ENCODE results near the gene SMAD6. TPM values are rescaled to one million over a fixed set of nuclear protein-coding genes. Genes with fewer than 3 reads are reported as not detected.

The SMAD6 gene
- total RNA-seq, 2 donors from 2014 or later = 9.4 to 22.0 TPM

- Histone ChIP-seq H3K9ac (ENCODE audit: low read depth in 2 of 2, low read length in 2 of 2) (no peak overlapping the region), H3K4me1 (no peaks in the 10 kb centered on the region), H3K27ac (no peak overlapping the region), H3K36me3 (no peaks in the 10 kb centered on the region), H3K27me3 (no peaks in the 10 kb centered on the region), H3K9me3 (no peaks in the 10 kb centered on the region), H3K4me3 (no peak overlapping the region)
- intact Hi-C loops (cut with DNase I) = no loop called here
- no peak for DNase-seq
- TF ChIP-seq, protein P1, sequence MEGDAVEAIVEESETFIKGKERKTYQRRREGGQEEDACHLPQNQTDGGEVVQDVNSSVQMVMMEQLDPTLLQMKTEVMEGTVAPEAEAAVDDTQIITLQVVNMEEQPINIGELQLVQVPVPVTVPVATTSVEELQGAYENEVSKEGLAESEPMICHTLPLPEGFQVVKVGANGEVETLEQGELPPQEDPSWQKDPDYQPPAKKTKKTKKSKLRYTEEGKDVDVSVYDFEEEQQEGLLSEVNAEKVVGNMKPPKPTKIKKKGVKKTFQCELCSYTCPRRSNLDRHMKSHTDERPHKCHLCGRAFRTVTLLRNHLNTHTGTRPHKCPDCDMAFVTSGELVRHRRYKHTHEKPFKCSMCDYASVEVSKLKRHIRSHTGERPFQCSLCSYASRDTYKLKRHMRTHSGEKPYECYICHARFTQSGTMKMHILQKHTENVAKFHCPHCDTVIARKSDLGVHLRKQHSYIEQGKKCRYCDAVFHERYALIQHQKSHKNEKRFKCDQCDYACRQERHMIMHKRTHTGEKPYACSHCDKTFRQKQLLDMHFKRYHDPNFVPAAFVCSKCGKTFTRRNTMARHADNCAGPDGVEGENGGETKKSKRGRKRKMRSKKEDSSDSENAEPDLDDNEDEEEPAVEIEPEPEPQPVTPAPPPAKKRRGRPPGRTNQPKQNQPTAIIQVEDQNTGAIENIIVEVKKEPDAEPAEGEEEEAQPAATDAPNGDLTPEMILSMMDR (IDR thresholded peaks at IDR 0.05) = no peak
Measured at GRCh38 chr15:66658855-66659254, 43.2 kb upstream of the SMAD6 start.

DNA sequence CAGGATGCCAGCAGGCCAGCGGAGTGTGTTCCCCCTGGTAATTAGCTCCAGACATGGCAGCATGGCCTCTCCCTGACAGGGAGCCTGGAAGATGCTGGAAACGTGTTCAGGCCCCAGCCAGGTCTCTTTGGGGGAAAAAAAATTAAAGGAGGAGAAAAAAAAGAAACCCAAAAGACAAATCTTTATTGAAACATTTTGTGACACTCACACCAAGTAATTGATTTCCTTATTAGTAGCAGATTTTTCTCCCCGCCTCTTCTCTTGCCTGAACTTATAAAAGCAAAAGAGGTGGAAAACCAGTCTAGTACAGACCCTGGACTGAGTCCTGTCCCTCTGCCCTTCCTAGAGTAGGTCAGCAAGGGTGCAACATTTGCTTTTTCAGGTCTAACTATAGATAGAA lies 42.7 kb upstream of the SMAD6 start:
- TF ChIP-seq, protein P1 (IDR thresholded peaks at IDR 0.05) = no peak
- intact Hi-C loops (cut with DNase I) = no loop called here
- no peaks in the 10 kb centered on the region for H3K27me3 ChIP-seq
- no peaks in the 10 kb centered on the region for H3K9me3 ChIP-seq
- H3K9ac ChIP-seq (ENCODE audit: low read depth in 2 of 2, low read length in 2 of 2) = no peak overlapping the region
- DNase-seq = no peak
- H3K36me3 ChIP-seq = no peaks in the 10 kb centered on the region
- H3K4me3 ChIP-seq = no peak overlapping the region
- H3K27ac ChIP-seq = no peak overlapping the region
- H3K4me1 ChIP-seq = no peaks in the 10 kb centered on the region

- Histone ChIP-seq H3K36me3 (no peaks in the 10 kb centered on the region), H3K27ac (no peak overlapping the region), H3K9me3 (no peaks in the 10 kb centered on the region), H3K4me3 (no peak overlapping the region), H3K27me3 (no peaks in the 10 kb centered on the region), H3K4me1 (no peaks in the 10 kb centered on the region), H3K9ac (ENCODE audit: low read depth in 2 of 2, low read length in 2 of 2) (no peak overlapping the region)
- TF ChIP-seq, protein P1 (IDR thresholded peaks at IDR 0.05) = no peak
- intact Hi-C loops (cut with DNase I) = no loop called here
- no peak for DNase-seq
Measured at GRCh38 chr15:66661432-66662096, 40.5 kb upstream of the SMAD6 start.

DNA sequence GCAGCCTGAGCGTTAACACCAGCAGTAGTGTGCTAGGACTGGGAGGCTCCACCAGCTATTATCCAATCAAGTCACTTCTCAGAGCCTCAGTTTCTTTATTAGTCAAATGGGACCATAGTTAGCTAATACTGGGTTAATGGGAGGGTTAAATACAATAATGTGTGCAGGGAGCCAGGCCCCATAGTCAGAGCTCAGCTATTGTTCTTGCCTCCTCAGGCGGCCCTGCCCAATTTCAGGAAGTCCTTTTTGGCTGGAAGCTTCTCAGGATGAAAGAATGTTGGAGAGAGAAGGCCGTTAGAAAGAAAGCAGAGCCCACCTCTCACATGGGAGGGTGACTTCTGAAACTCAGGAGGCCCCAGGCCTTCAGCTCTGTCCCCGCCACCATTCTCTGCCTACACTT lies 39.5 kb upstream of the SMAD6 start:
- H3K4me1 ChIP-seq = no peaks in the 10 kb centered on the region
- no peak overlapping the region for H3K9ac ChIP-seq (ENCODE audit: low read depth in 2 of 2, low read length in 2 of 2)
- H3K4me3 ChIP-seq = no peak overlapping the region
- intact Hi-C loops (cut with DNase I) = no loop called here
- TF ChIP-seq, protein P1 (IDR thresholded peaks at IDR 0.05) = no peak
- no peaks in the 10 kb centered on the region for H3K36me3 ChIP-seq
- H3K27me3 ChIP-seq = no peaks in the 10 kb centered on the region
- no peak for DNase-seq
- no peaks in the 10 kb centered on the region for H3K9me3 ChIP-seq
- no peak overlapping the region for H3K27ac ChIP-seq

GRCh38 chr15:66663664-66664063 lies 38.4 kb upstream of the SMAD6 start:
- TF ChIP-seq, protein P1 (IDR thresholded peaks at IDR 0.05) = no peak
- no peaks in the 10 kb centered on the region for H3K9me3 ChIP-seq
- DNase-seq = no peak
- intact Hi-C loops (cut with DNase I) = no loop called here
- H3K27me3 ChIP-seq = no peaks in the 10 kb centered on the region
- no peak overlapping the region for H3K4me3 ChIP-seq
- H3K4me1 ChIP-seq = no peaks in the 10 kb centered on the region
- H3K9ac ChIP-seq (ENCODE audit: low read depth in 2 of 2, low read length in 2 of 2) = no peak overlapping the region
- no peak overlapping the region for H3K27ac ChIP-seq
- H3K36me3 ChIP-seq = no peaks in the 10 kb centered on the region

All from colonic mucosa (tissue), 4 donors.